ENCODE measurements around the gene VAPB. TPM values are rescaled to one million over a fixed set of nuclear protein-coding genes. Genes with fewer than 3 reads are reported as not detected.

The VAPB gene
- total RNA-seq, 1 experiment from 2014 or later = 46.6 TPM

DNA sequence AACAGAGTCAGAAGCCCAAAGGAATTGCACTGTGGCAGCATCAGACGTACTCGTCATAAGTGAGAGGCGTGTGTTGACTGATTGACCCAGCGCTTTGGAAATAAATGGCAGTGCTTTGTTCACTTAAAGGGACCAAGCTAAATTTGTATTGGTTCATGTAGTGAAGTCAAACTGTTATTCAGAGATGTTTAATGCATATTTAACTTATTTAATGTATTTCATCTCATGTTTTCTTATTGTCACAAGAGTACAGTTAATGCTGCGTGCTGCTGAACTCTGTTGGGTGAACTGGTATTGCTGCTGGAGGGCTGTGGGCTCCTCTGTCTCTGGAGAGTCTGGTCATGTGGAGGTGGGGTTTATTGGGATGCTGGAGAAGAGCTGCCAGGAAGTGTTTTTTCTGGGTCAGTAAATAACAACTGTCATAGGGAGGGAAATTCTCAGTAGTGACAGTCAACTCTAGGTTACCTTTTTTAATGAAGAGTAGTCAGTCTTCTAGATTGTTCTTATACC, 55.8 kb downstream of the VAPB start:
- CTCF ChIA-PET = interaction anchor here (1.8 kb wide), 1 partner anchor 37 kb away, joined by 4 read pairs; no protein-coding TSS in a partner anchor
- POLR2A ChIA-PET = no interaction called here
- H3K4me1 Mint-ChIP-seq = peaks cover 46% of the 10 kb centered on the region
- peaks cover 16% of the 10 kb centered on the region for H3K36me3 Mint-ChIP-seq
- no peak for DNase-seq (ENCODE audit: low spot score)
- H3K27me3 Mint-ChIP-seq (ENCODE audit: low read depth) = no peaks in the 10 kb centered on the region
- no peak overlapping the region for H3K4me3 Mint-ChIP-seq
- no peaks in the 10 kb centered on the region for H3K9me3 Mint-ChIP-seq
- ATAC-seq = no peak
- no peak overlapping the region; the same call in 1 of the 2 replicates for H3K27ac Mint-ChIP-seq
- TF ChIP-seq ZNF121 (CRISPR knock-in tag; IDR thresholded peaks at IDR 0.05) (no peak), ZNF138 (CRISPR knock-in tag; conservative IDR thresholded peaks at IDR 0.05) (no peak), CREM (CRISPR knock-in tag; IDR thresholded peaks at IDR 0.05) (no peak), SP1 (CRISPR knock-in tag; conservative IDR thresholded peaks at IDR 0.05) (no peak), ZNF423 (CRISPR knock-in tag; IDR thresholded peaks at IDR 0.05) (no peak), GRHL2 (CRISPR knock-in tag; IDR thresholded peaks at IDR 0.05; ENCODE audit: insufficient replicate concordance, severe bottlenecking) (no peak), E2F1 (CRISPR knock-in tag; IDR thresholded peaks at IDR 0.05) (no peak), FOXK1 (CRISPR knock-in tag; IDR thresholded peaks at IDR 0.05) (no peak), KAT7 (CRISPR knock-in tag; IDR thresholded peaks at IDR 0.05; ENCODE audit: borderline replicate concordance) (no peak), MXD4 (CRISPR knock-in tag; IDR thresholded peaks at IDR 0.05; ENCODE audit: borderline replicate concordance) (no peak), ZNF416 (CRISPR knock-in tag; IDR thresholded peaks at IDR 0.05) (no peak), ATF1 (CRISPR knock-in tag; IDR thresholded peaks at IDR 0.05) (no peak), TEAD1 (CRISPR knock-in tag; IDR thresholded peaks at IDR 0.05) (no peak), CBFB (CRISPR knock-in tag; IDR thresholded peaks at IDR 0.05; ENCODE audit: low read depth) (no peak), USF2 (CRISPR knock-in tag; IDR thresholded peaks at IDR 0.05) (no peak), SMAD3 (CRISPR knock-in tag; IDR thresholded peaks at IDR 0.05; ENCODE audit: borderline replicate concordance) (no peak), NR1H2 (CRISPR knock-in tag; IDR thresholded peaks at IDR 0.05) (no peak)
- TF ChIP-seq, protein P1, sequence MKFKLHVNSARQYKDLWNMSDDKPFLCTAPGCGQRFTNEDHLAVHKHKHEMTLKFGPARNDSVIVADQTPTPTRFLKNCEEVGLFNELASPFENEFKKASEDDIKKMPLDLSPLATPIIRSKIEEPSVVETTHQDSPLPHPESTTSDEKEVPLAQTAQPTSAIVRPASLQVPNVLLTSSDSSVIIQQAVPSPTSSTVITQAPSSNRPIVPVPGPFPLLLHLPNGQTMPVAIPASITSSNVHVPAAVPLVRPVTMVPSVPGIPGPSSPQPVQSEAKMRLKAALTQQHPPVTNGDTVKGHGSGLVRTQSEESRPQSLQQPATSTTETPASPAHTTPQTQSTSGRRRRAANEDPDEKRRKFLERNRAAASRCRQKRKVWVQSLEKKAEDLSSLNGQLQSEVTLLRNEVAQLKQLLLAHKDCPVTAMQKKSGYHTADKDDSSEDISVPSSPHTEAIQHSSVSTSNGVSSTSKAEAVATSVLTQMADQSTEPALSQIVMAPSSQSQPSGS (CRISPR knock-in tag; IDR thresholded peaks at IDR 0.05; ENCODE audit: borderline replicate concordance, low read depth) = no peak
- TF ChIP-seq, protein P2, sequence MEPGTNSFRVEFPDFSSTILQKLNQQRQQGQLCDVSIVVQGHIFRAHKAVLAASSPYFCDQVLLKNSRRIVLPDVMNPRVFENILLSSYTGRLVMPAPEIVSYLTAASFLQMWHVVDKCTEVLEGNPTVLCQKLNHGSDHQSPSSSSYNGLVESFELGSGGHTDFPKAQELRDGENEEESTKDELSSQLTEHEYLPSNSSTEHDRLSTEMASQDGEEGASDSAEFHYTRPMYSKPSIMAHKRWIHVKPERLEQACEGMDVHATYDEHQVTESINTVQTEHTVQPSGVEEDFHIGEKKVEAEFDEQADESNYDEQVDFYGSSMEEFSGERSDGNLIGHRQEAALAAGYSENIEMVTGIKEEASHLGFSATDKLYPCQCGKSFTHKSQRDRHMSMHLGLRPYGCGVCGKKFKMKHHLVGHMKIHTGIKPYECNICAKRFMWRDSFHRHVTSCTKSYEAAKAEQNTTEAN (CRISPR knock-in tag; IDR thresholded peaks at IDR 0.05) = no peak
- TF ChIP-seq, protein P3, sequence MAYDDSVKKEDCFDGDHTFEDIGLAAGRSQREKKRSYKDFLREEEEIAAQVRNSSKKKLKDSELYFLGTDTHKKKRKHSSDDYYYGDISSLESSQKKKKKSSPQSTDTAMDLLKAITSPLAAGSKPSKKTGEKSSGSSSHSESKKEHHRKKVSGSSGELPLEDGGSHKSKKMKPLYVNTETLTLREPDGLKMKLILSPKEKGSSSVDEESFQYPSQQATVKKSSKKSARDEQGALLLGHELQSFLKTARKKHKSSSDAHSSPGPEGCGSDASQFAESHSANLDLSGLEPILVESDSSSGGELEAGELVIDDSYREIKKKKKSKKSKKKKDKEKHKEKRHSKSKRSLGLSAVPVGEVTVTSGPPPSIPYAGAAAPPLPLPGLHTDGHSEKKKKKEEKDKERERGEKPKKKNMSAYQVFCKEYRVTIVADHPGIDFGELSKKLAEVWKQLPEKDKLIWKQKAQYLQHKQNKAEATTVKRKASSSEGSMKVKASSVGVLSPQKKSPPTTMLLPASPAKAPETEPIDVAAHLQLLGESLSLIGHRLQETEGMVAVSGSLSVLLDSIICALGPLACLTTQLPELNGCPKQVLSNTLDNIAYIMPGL (CRISPR knock-in tag; IDR thresholded peaks at IDR 0.05) = no peak

Measured in WTC11 (cell line).